CD4-positive, alpha-beta T cell treated with Interleukin-4 for 1 hour (primary cell): ENCODE results near the gene CYP4A11.
"Not testable (repeated sequence)": the region's sequence is repeated elsewhere in the genome, so short reads cannot be mapped to it uniquely, and the experiment has no call there.

ENCODE experiments used
- DNase-seq, 2 donors: peaks; one replicate each; pipeline ENCODE4 v3.0.0-alpha.2; 2020 to 2022

The CYP4A11 gene

DNA sequence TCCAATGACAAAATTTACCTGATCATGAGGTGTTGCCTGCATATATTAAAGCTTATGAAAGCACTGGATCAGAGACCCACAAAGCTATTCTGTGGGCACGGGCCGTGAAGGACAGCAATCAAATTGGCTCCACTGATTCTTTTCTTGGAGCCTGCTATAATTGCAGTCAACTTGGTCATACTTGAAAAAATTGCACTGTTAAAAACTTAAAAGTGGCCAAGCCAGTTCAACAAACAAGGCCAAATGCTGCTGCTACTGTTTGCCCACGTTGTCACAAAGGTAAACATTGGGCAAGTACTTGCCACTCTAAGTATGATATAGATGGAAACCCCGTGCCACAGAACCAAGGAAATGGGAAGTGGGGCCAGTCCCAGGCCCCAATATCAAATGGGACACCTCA is 37.8 kb downstream of the CYP4A11 start:
- no peak for DNase-seq

DNA sequence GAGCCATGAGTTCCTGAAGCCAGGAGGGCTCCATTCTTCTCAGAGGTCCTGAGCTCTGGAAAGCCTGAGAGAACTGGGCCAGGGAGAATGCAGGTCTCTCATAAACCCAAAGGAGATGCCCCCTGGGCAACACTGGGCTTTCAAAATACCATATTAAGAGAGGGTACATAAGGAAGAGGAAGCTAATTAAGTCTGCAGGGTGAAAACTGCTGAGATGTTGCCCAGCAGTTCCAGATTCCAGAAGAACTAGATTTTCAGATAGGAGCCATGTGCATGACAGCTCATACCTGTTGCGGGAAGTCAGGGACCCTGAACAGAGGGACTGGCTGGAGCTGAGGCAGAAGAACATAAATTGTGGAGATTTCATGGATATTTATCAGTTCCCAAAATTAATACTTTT is 40.9 kb downstream of the CYP4A11 start:
- no peak for DNase-seq

DNA sequence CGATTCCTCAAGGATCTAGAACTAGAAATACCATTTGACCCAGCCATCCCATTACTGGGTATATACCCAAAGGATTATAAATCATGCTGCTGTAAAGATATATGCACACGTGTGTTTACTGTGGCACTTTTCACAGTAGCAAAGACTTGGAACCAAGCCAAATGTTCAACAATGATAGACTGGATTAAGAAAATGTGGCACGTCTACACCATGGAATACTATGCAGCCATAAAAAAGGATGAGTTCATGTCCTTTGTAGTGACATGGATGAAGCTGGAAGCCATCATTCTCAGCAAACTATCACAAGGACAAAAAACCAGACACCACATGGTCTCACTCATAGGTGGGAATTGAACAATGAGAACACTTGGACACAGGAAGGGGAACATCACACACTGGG is 59.6 kb downstream of the CYP4A11 start:
- DNase-seq = not testable (repeated sequence)
